H9 (cell line): ENCODE data around the gene PRTN3. TPM values are rescaled to one million over a fixed set of nuclear protein-coding genes. Genes with fewer than 3 reads are reported as not detected.

Experiments used
- DNase-seq: peaks from one replicate; pipeline ENCODE4 v3.0.0-alpha.2; 2017
- H2AFZ ChIP-seq: one replicate; pipeline ENCODE4 v1.6.1; 2013; ENCODE audit warnings: mild to moderate bottlenecking, low read length, control low read depth, moderate library complexity
- H2AK5ac ChIP-seq: 2 replicates; pipeline ENCODE4 v1.6.1; 2013; ENCODE audit warnings: low read length, control low read depth, mixed read lengths; ENCODE audit not compliant: insufficient read length
- H2BK120ac ChIP-seq: one replicate; pipeline ENCODE4 v1.6.1; 2013; ENCODE audit warnings: low read depth, mild to moderate bottlenecking, low read length, control low read depth, inconsistent platforms; ENCODE audit not compliant: poor library complexity, severe bottlenecking
- H2BK12ac ChIP-seq: 2 replicates; pipeline ENCODE4 v1.6.1; 2013; ENCODE audit warnings: low read length, control low read depth, mixed read lengths, low read depth; ENCODE audit not compliant: insufficient read length
- H2BK15ac ChIP-seq: 2 replicates; pipeline ENCODE4 v1.6.1; 2013; ENCODE audit warnings: low read depth, low read length, control low read depth
- H2BK20ac ChIP-seq: one replicate; pipeline ENCODE4 v1.6.1; 2013; ENCODE audit warnings: low read depth, mild to moderate bottlenecking, low read length, control low read depth, inconsistent platforms; ENCODE audit not compliant: poor library complexity, severe bottlenecking
- H2BK5ac ChIP-seq: 2 replicates; pipeline ENCODE4 v1.6.1; 2013; ENCODE audit warnings: low read length, control low read depth, mixed read lengths; ENCODE audit not compliant: insufficient read length
- H3K14ac ChIP-seq: 2 replicates; pipeline ENCODE4 v1.6.1; 2013; ENCODE audit warnings: low read length, control low read depth; ENCODE audit not compliant: insufficient read depth
- H3K18ac ChIP-seq: 2 replicates; pipeline ENCODE4 v1.6.1; 2013; ENCODE audit warnings: low read depth, mild to moderate bottlenecking, mixed read lengths, low read length, control low read depth; ENCODE audit not compliant: insufficient read length
- H3K23ac ChIP-seq: 2 replicates; pipeline ENCODE4 v1.6.1; 2013; ENCODE audit warnings: low read length, control low read depth, mixed read lengths, low read depth; ENCODE audit not compliant: insufficient read length
- H3K23me2 ChIP-seq: 2 replicates; pipeline ENCODE4 v1.6.1; 2013; ENCODE audit warnings: low read depth, mild to moderate bottlenecking, mixed read lengths, low read length, control low read depth; ENCODE audit not compliant: insufficient read length, poor library complexity, severe bottlenecking
- H3K27ac ChIP-seq: 2 replicates; pipeline ENCODE4 v1.5.1; 2013; ENCODE audit warnings: low read length, control low read depth, mixed read lengths, low read depth; ENCODE audit not compliant: insufficient read length
- H3K27me3 ChIP-seq: 2 replicates; pipeline ENCODE4 v1.6.1; 2013; ENCODE audit warnings: low read length, control low read depth, inconsistent platforms; ENCODE audit not compliant: insufficient read depth
- H3K4ac ChIP-seq: 2 replicates; pipeline ENCODE4 v1.6.1; 2013; ENCODE audit warnings: low read depth, mild to moderate bottlenecking, control low read depth, inconsistent platforms, low read length, moderate library complexity
- H3K4me1 ChIP-seq: 2 replicates; pipeline ENCODE4 v1.6.1; 2013; ENCODE audit warnings: low read length, control low read depth, inconsistent platforms; ENCODE audit not compliant: insufficient read depth
- H3K4me2 ChIP-seq: 2 replicates; pipeline ENCODE4 v1.6.1; 2013; ENCODE audit warnings: low read length, control low read depth, mixed read lengths; ENCODE audit not compliant: insufficient read length, insufficient read depth
- H3K56ac ChIP-seq: 2 replicates; pipeline ENCODE4 v1.6.1; 2013; ENCODE audit warnings: low read depth, mild to moderate bottlenecking, mixed read lengths, low read length, control low read depth; ENCODE audit not compliant: insufficient read length
- H3K79me1 ChIP-seq: 2 replicates; pipeline ENCODE4 v1.6.1; 2013; ENCODE audit warnings: low read depth, mild to moderate bottlenecking, moderate library complexity, low read length, control low read depth, inconsistent platforms; ENCODE audit not compliant: insufficient read depth, poor library complexity, severe bottlenecking
- H3K79me2 ChIP-seq: 2 replicates; pipeline ENCODE4 v1.6.1; 2013; ENCODE audit warnings: low read length, control low read depth, inconsistent platforms; ENCODE audit not compliant: insufficient read depth
- H3K9ac ChIP-seq: 2 replicates; pipeline ENCODE4 v1.6.1; 2013; ENCODE audit warnings: low read length, control low read depth, mixed read lengths; ENCODE audit not compliant: insufficient read length; ENCODE audit errors: extremely low read depth
- H3K9me3 ChIP-seq: one replicate; pipeline ENCODE4 v1.6.1; 2013; ENCODE audit warnings: low read depth, low read length, inconsistent platforms; ENCODE audit not compliant: control insufficient read depth
- H3T11ph ChIP-seq: one replicate; pipeline ENCODE4 v1.6.1; 2013; ENCODE audit warnings: mild to moderate bottlenecking, low read length, control low read depth, inconsistent platforms
- H4K20me1 ChIP-seq: one replicate; pipeline ENCODE4 v1.6.1; 2013; ENCODE audit not compliant: control insufficient read depth, insufficient read length, insufficient read depth
- H4K5ac ChIP-seq: 2 replicates; pipeline ENCODE4 v1.6.1; 2013; ENCODE audit warnings: low read depth, mild to moderate bottlenecking, mixed read lengths, low read length, control low read depth; ENCODE audit not compliant: insufficient read length
- H4K8ac ChIP-seq: replicated peaks from 2 replicates; pipeline ENCODE4 v1.6.1; 2013; ENCODE audit warnings: low read length, control low read depth, mixed read lengths, low read depth; ENCODE audit not compliant: insufficient read length
- H4K91ac ChIP-seq: 2 replicates; pipeline ENCODE4 v1.6.1; 2013; ENCODE audit warnings: low read depth, mild to moderate bottlenecking, moderate library complexity, mixed read lengths, low read length, control low read depth; ENCODE audit not compliant: insufficient read length
- H3K27ac Mint-ChIP-seq, 3 experiments: 2 replicates in 2 of 3; 3 replicates in 1 of 3; pipeline ENCODE4 v1.8.0; 2020 to 2021; ENCODE audit warnings: mixed read lengths in 3 of 3, mild to moderate bottlenecking in 1 of 3, moderate library complexity in 1 of 3
- H3K27me3 Mint-ChIP-seq: 2 replicates; pipeline ENCODE4 v1.8.0; 2021; ENCODE audit warnings: low read depth, mild to moderate bottlenecking, moderate library complexity, mixed read lengths
- H3K36me3 Mint-ChIP-seq, 3 experiments: 2 replicates in 2 of 3; 3 replicates in 1 of 3; pipeline ENCODE4 v1.8.0; 2020 to 2021; ENCODE audit warnings: low read depth in 3 of 3, mixed read lengths in 3 of 3; ENCODE audit not compliant: insufficient read depth in 1 of 3
- H3K4me1 Mint-ChIP-seq, 2 experiments: 2 replicates each; pipeline ENCODE4 v1.8.0; 2020; ENCODE audit warnings: mixed read lengths in 2 of 2
- H3K4me3 Mint-ChIP-seq, 2 experiments: 2 replicates in 1 of 2; 3 replicates in 1 of 2; pipeline ENCODE4 v1.8.0; 2020 to 2021; ENCODE audit warnings: mild to moderate bottlenecking in 2 of 2, mixed read lengths in 2 of 2, moderate library complexity in 1 of 2
- H3K9me3 Mint-ChIP-seq, 2 experiments: 2 replicates in 1 of 2; 3 replicates in 1 of 2; pipeline ENCODE4 v1.8.0; 2020; ENCODE audit warnings: mild to moderate bottlenecking in 2 of 2, mixed read lengths in 2 of 2, moderate library complexity in 1 of 2
- WGBS: extraction: QIAGEN DNeasy Blood & Tissue Kit; methylation state at CpG from one replicate; pipeline ENCODE4 v1.1.7; 2013; ENCODE audit warnings: missing lambda C conversion rate, low lambda C conversion rate, mixed read lengths; ENCODE audit not compliant: insufficient read length; ENCODE audit errors: extremely low coverage; 5-methylcytosine and 5-hydroxymethylcytosine counted together
- total RNA-seq: library from RNA; stranded (reverse); gene quantifications from 2 replicates; pipeline ENCODE4 v1.2.1, GENCODE V29; 2021
- TF ChIP-seq, protein P1 (sequence below): fragments of 200-600 bp; sonication (generic); conservative IDR thresholded peaks from 3 replicates; pipeline ENCODE4 v1.8.0; 2021; ENCODE audit warnings: antibody characterized with exemption, mild to moderate bottlenecking

Gene PRTN3
- total RNA-seq, 1 experiment from 2014 or later: 0.31 TPM

DNA sequence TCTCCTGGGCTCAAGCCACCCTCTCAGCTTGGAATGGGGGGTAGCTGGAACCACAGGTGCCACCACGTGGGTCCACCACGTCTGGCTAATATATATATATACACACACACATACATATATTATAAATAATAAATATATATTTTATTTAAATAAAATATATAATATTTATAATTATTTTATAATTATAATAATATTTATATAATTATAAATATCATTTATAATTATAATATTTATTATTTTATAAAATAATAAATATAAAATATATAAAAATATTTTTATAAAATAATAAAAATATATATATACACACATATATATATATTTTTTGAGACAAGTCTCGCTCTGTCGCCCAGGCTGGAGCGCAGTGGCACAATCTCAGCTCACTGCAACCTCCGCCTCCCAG, 13.8 kb downstream of the PRTN3 start:
- Histone ChIP-seq H2BK12ac (no peak overlapping the region), H3K4me2 (no peak overlapping the region), H3K23me2 (no peaks in the 10 kb centered on the region), H3K18ac (no peak overlapping the region), H3K14ac (no peak overlapping the region), H3K27ac (no peak overlapping the region), H3K4ac (no peak overlapping the region), H3K79me2 (no peaks in the 10 kb centered on the region), H2BK5ac (no peak overlapping the region), H3K56ac (no peak overlapping the region), H2BK15ac (no peak overlapping the region), H4K5ac (no peak overlapping the region), H2AK5ac (no peak overlapping the region), H2AFZ (no peak overlapping the region), H4K20me1 (no peaks in the 10 kb centered on the region), H3K23ac (no peak overlapping the region), H3K4me1 (no peaks in the 10 kb centered on the region), H2BK20ac (no peak overlapping the region), H3K9me3 (no peaks in the 10 kb centered on the region), H3K9ac (no peak overlapping the region), H3T11ph (no peak overlapping the region), H4K8ac (no peak overlapping the region), H3K79me1 (no peaks in the 10 kb centered on the region), H2BK120ac (no peak overlapping the region), H3K27me3 (no peaks in the 10 kb centered on the region; the same call in 1 of the 2 replicates), H4K91ac (no peak overlapping the region)
- no CpG with 5 or more reads among the region's 6 CpGs for WGBS
- no peak for DNase-seq
- H3K36me3 Mint-ChIP-seq: no peaks in the 10 kb centered on the region
- H3K4me1 Mint-ChIP-seq: no peaks in the 10 kb centered on the region
- H3K9me3 Mint-ChIP-seq: peaks cover 0 to 2% of the 10 kb centered on the region in 2 experiments; a peak in 2 of 5 replicates
- TF ChIP-seq, protein P1, sequence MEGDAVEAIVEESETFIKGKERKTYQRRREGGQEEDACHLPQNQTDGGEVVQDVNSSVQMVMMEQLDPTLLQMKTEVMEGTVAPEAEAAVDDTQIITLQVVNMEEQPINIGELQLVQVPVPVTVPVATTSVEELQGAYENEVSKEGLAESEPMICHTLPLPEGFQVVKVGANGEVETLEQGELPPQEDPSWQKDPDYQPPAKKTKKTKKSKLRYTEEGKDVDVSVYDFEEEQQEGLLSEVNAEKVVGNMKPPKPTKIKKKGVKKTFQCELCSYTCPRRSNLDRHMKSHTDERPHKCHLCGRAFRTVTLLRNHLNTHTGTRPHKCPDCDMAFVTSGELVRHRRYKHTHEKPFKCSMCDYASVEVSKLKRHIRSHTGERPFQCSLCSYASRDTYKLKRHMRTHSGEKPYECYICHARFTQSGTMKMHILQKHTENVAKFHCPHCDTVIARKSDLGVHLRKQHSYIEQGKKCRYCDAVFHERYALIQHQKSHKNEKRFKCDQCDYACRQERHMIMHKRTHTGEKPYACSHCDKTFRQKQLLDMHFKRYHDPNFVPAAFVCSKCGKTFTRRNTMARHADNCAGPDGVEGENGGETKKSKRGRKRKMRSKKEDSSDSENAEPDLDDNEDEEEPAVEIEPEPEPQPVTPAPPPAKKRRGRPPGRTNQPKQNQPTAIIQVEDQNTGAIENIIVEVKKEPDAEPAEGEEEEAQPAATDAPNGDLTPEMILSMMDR: no peak
- H3K27ac Mint-ChIP-seq: no peak overlapping the region
- H3K4me3 Mint-ChIP-seq: no peak overlapping the region
- H3K27me3 Mint-ChIP-seq: peaks cover 27% of the 10 kb centered on the region
